SW480 (cell line): ENCODE data around the gene LRP1.

Experiments used
- DNase-seq: peaks from one replicate; pipeline ENCODE4 v3.0.0-alpha.2; 2016; ENCODE audit warnings: low spot score

The LRP1 gene

DNA sequence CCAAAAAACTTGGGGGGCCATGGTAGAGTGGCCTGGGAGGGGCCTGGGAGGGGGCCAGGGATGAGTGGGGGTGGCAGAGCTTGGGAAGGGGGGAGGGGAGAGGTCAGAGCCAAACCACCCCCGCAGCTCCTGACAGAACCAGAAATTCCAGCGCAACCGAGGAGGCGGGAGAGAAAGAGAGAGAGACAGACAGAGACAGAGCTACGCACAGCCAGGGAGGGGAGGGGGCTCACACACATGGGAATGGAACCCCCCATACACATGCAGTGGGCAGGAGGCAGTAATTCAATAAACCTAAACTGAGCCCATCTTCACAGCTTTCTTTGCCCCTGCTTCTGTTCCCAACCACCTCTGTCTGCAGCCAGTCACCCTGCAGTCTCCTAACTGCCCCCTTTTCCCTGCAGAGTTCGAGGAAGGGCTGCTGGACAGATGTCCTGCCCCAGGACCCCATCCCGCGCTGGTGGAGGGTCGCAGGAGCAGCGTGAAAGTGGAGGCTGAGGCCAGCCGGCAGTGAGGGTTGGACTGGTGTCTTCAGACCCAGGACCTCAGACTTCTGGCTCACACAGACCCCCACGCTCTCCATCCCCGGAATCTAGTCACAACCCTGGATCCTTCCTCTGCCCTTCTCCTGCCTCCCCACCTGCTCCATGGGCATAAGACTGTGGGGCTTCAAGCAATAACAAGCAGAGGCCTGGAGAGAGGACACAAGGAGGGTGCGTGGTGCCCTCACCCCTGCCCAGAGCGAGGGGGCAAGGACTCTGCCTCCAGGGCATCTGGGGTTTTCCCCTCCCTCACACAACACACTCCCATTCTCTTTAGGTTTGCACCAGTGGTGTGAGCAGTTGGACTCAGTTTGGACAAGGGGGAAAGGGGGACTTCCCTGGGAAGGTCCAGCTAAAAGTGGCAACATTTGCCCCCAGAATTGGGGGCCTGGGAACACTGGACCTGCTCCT is 33.8 kb upstream of the LRP1 start:
- no peak for DNase-seq

- DNase-seq: no peak
These were observed 32.8 kb upstream of the LRP1 start for GRCh38 chr12:57095440-57095839.

DNA sequence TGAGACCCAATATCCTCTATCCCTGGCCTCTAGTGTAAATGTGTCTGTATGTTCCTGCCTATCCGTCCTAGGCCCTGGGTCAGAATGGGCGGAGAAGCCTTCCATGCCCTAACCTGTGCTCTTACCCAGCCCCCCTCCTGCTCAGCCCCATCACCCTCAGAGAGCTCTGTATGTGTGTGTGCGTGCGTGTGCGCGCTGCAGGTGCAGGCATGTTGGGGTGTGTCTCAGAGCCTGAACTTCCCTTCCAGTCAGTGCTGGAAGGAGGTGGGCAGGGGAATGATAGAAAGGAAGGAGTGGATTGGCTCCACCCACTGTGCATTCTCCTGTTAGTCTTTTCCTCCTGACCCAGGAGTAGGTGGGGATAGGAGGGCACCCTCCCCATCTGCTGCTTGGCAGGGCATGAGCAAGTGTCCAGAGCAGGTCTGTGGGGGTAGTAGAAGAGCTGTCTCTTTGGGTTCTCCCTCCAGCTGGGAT is 32.1 kb upstream of the LRP1 start:
- DNase-seq: no peak

- DNase-seq: no peak
These were observed 31.3 kb upstream of the LRP1 start for GRCh38 chr12:57096748-57097553.

GRCh38 chr12:57097554-57097835 is 30.8 kb upstream of the LRP1 start:
- no peak for DNase-seq

DNA sequence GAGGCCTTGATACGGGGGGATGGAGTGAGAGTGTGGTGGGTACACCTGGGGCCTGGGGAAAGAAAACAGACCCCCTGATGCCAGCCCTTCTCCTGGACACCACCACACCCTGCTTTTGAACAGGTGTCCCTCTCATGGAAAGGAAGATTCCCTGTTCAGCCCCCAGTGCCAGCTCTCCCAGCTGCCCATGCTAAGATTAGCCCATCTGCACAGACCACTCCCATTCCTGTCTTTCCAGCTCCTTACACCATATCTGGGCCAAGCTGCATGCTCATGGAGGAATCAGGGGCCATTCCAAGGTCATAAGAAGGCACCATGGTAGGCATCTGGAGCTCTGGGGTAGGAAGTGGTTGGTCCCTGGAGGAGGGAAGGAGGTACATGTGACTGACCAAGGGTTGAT is 29.7 kb upstream of the LRP1 start:
- no peak for DNase-seq

DNA sequence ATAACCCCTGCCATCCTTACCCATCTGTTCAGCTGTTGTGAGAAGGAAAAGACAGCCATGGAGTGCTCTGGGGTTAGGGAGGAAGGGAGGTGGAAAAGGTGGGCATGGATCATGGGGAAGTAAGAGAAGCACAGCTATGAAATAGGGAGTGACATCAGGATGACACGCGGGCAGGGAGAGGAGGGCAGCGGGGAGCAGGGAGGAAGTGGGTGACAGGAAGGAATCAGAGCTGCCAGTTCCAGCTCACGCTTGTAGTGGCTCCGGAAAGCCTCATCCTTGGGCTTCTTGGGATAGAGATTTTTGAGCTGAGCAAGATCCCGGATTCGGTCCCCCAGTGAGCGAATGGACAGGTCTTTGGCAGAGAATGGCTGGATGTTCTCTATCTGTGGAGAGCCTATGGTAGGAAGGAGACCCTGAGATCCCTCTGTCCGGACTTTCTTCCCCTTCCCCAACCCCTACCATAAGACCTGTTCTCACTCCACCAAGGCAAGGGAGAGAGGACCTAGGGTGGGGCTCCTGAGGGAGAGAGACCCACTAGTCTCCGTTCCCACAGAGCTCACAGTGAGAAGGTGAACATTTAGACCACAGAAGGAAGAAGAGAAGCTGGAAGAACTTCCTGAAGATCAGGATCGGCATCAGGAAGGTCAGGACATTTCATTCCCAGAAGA is 29.1 kb upstream of the LRP1 start:
- DNase-seq: no peak

- DNase-seq: no peak
These were observed 28.5 kb upstream of the LRP1 start for GRCh38 chr12:57099766-57100165.

- peak; percentile 80 for DNase-seq
These were observed 26.2 kb upstream of the LRP1 start for GRCh38 chr12:57101892-57102695.

- no peak for DNase-seq
These were observed 24.4 kb upstream of the LRP1 start for GRCh38 chr12:57103856-57104255.

GRCh38 chr12:57104292-57104910 is 23.9 kb upstream of the LRP1 start:
- no peak for DNase-seq

DNA sequence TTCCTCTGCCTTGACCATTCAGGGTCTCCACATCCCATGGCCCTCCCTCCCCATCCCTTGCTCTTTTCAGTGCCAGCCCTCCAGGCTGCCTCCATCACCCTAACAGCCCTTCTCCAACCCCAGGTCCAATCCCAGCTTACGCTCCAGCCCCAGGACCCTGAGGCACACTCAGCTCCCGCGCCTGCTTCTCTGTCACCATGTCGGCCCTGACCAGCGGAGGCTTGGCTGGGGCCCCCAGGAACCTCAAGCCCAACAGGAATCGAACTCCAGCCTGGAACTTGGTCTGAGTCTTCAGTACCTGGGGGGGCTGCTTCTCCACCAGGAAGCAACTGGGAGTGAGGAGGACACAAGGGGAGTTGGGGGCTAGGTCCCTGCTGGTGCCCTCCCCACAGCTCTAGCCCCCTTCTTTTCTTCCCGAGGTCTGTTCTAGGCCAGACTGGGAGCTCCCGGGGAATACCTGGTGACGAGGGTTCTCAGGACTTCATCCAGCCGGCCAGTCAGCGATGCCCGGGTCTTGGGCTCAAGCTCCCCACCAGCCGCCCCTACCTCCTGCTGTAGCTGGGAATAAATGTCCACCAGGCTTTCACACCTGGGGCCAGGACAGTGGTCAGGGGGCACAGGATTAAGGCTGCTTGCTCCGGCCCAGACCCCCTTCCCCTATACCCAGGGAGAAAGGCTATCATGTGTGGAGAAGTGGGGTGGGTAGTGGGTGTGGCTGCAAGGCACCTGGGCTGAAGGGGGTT is 23.1 kb upstream of the LRP1 start:
- no peak for DNase-seq

DNA sequence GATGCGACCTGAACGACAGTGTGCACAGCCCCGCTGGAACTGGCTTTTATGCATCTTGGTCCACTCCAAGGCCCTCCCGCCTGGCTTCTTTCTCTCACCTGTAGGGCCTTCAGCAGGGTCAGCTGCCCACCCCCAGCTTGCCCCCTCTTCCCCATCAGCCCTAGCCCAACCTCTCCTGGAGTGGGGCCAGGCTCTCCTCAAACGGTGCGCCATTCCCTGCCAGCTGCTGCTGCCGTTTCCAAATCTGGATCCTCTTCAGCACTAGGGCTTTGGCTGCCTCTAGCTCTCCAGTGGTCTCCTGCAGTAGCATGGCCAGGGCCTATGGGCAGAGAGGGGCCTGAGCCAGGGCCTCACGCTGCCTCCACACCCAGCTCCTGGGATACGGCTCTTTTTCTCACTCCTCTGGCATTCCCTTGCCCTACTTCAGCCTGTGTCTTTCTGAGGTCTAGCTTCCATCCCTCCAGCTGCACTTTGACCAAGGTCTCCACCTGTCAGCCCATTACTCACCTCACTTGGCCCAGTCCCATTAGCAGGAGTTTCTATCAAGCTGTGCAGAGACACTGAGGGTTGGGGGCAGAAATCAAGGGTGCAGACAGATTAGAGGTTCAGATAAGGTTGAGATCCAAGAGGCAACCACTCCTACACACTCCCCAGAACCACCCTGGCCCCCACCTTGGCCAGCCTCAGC is 22.1 kb upstream of the LRP1 start:
- DNase-seq: no peak

DNA sequence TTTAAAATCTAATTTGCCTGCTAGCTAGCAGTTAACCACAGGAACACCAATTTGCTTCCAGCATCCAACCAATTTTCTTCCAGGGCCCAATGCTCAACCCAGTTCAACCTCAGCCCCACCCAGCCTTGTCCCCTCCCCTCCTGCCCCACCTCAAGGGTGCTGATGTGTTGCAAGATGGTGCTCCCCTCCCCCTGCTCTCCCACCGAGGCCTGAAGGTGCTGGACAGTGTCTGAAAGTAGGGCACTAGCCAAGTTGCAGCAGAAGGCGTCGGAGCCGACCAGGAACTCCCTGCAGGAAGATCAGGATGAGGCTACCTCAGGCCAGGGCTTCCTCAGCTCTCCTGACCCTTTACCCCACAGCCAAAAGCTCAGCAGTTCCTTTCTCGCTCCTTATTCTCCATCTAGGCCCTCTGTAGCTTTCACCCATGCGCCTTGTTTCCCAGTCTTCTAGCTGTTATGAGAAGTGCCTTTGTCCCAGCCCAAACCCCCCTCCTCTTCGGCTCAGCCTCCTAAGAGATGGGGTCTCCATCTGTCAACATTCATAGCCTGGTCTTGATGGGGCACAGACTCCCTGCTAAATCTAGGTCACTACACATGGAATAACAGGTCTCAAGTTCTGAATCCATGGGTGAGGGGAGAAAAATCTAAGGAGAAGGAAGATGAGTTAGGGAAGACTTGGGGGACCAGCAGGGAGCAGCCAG is 20.7 kb upstream of the LRP1 start:
- no peak for DNase-seq

- no peak for DNase-seq
These were observed 18.8 kb upstream of the LRP1 start for GRCh38 chr12:57109207-57110103.

GRCh38 chr12:57110104-57111030 is 17.9 kb upstream of the LRP1 start:
- no peak for DNase-seq

GRCh38 chr12:57111031-57111734 is 17.1 kb upstream of the LRP1 start, which contains the start of gene STAT6:
STAT6 (minus strand) TSS chr12:57111362; CDS start chr12:57108278, 3,084 bp downstream.
- DNase-seq: peak; percentile 53
